Suprapubic skin (tissue), 3 donors: ENCODE data around the gene IL19.

Source experiments
- EP300 ChIP-seq: sonication (generic); formaldehyde crosslinking; IDR thresholded peaks from one replicate; pipeline ENCODE4 v1.6.1; 2017; ENCODE audit warnings: antibody characterized with exemption
- TF ChIP-seq, protein P1 (sequence below), 2 donors: fragments of 200-600 bp in 1 of 2; fragments of 450-650 bp in 1 of 2; sonication (generic) in 1 of 2; IDR thresholded peaks; one replicate each; pipeline ENCODE4 v1.5.1; 2016 to 2019; ENCODE audit warnings: antibody characterized with exemption in 2 of 2, mild to moderate bottlenecking in 1 of 2, moderate library complexity in 1 of 2

DNA sequence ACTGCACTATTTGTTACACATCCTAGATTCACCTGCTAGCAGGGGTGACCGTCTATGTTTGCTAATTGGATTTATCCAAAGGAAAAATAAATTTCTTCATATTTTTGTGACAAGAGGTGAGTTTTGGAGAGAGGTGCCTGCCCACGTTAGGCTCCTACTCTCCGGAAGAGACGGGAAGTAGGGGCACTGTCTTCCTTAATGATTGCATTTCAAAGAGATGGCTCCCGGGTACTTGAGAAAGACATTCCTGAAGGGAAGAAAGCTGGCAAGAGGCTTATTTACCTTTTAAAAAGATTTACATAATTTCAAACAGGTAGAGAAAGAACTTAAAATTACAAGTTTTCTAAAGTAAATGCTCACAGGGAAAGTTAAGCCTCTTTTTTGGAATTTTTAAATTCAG lies 18.7 kb upstream of the IL19 start:
- TF ChIP-seq, protein P1, sequence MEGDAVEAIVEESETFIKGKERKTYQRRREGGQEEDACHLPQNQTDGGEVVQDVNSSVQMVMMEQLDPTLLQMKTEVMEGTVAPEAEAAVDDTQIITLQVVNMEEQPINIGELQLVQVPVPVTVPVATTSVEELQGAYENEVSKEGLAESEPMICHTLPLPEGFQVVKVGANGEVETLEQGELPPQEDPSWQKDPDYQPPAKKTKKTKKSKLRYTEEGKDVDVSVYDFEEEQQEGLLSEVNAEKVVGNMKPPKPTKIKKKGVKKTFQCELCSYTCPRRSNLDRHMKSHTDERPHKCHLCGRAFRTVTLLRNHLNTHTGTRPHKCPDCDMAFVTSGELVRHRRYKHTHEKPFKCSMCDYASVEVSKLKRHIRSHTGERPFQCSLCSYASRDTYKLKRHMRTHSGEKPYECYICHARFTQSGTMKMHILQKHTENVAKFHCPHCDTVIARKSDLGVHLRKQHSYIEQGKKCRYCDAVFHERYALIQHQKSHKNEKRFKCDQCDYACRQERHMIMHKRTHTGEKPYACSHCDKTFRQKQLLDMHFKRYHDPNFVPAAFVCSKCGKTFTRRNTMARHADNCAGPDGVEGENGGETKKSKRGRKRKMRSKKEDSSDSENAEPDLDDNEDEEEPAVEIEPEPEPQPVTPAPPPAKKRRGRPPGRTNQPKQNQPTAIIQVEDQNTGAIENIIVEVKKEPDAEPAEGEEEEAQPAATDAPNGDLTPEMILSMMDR (IDR thresholded peaks at IDR 0.05): no peak
- TF ChIP-seq EP300: no peak
